Measurements from ENCODE around the gene TBC1D1.

Gene TBC1D1

DNA sequence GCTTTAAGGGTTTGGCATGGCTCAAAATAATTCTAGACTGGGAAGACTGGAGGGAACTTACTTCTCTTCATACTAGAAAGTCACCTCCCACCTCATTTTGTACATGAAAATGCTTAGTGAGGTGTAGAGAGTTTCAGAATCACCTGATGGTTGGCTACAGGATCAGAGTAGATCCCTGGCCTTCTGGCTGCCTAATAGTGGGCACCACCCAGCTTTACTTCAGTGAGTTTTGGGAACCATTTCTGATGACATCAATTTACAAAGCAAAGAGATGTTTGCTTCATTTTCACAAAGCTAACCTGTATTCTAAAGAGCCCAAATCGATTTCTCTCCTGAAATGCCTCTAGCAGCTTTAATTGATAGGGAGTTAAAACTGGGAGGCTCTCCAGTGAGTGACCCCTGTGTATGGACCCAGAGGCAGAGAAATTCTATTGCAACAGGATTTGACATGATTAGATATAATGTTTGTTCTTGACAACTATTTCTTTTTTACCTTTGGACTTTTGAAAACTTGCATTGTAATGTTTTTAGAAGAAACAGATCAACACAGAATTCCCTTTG lies 249.8 kb downstream of the TBC1D1 start:
- TF ChIP-seq ZFP3 (CRISPR knock-in tag; IDR thresholded peaks at IDR 0.05) (no peak), CSRNP3 (CRISPR knock-in tag; IDR thresholded peaks at IDR 0.05) (no peak), CSDC2 (CRISPR knock-in tag; IDR thresholded peaks at IDR 0.05) (no peak), ZNF565 (CRISPR knock-in tag; conservative IDR thresholded peaks at IDR 0.05; ENCODE audit: low read depth) (no peak), PPARA (CRISPR knock-in tag; IDR thresholded peaks at IDR 0.05; ENCODE audit: borderline replicate concordance) (no peak), ZNF8 (CRISPR knock-in tag; IDR thresholded peaks at IDR 0.05) (no peak), ESRRG (CRISPR knock-in tag; IDR thresholded peaks at IDR 0.05) (no peak), SNAI2 (CRISPR knock-in tag; IDR thresholded peaks at IDR 0.05) (no peak), RARB (CRISPR knock-in tag; IDR thresholded peaks at IDR 0.05) (no peak), OSR1 (CRISPR knock-in tag; IDR thresholded peaks at IDR 0.05) (no peak), TOX (CRISPR knock-in tag; IDR thresholded peaks at IDR 0.05; ENCODE audit: borderline replicate concordance) (no peak), POU6F1 (CRISPR knock-in tag; IDR thresholded peaks at IDR 0.05; ENCODE audit: borderline replicate concordance, low read depth) (no peak), TCF4 (CRISPR knock-in tag; IDR thresholded peaks at IDR 0.05; ENCODE audit: borderline replicate concordance) (no peak), ISL1 (CRISPR knock-in tag; IDR thresholded peaks at IDR 0.05) (no peak), ZFP30 (CRISPR knock-in tag; IDR thresholded peaks at IDR 0.05) (no peak), ARNTL (CRISPR knock-in tag; IDR thresholded peaks at IDR 0.05; ENCODE audit: borderline replicate concordance, low read depth) (no peak), TSHZ2 (CRISPR knock-in tag; IDR thresholded peaks at IDR 0.05) (no peak), BACH2 (CRISPR knock-in tag; IDR thresholded peaks at IDR 0.05; ENCODE audit: borderline replicate concordance) (no peak), ZNF70 (CRISPR knock-in tag; IDR thresholded peaks at IDR 0.05) (no peak)
- no peak for ATAC-seq

DNA sequence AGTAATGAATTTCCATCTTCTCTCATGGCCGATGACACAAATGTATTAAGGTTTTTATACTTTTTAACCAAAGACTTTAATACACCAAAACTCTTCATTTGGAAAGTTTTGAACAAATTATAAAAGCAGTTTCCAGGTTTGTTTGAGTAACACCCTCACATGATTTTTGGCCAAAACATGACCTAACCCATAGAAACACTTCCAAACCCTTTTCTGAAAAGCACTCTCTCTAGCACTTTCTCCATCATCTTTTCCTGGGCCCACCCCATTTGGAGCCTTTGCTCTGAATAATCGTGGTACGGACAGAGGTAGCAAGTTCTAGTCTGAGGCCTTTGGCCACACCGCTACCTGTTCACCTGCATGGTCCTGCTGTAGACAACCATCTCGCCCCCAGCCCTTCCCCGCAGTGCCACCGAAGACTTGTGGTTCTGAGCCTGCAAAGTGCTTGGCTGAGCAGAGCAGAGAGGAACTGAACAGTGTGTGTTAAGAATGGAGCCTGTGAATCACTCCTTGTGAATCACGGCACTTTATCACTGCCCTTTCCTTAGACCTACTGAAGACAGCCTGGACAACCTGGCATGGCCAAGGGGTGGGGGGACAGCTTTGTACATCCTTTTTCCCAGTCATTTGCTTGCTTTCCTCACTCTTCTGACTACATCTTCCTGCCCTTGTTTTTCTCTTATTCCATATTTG lies 251.1 kb downstream of the TBC1D1 start:
- peak; percentile 75 for ATAC-seq
- TF ChIP-seq TSHZ2 (CRISPR knock-in tag; IDR thresholded peaks at IDR 0.05): no peak
- TF ChIP-seq RARB (CRISPR knock-in tag; IDR thresholded peaks at IDR 0.05): no peak
- TF ChIP-seq CSRNP3 (CRISPR knock-in tag; IDR thresholded peaks at IDR 0.05): no peak
- no peak for TF ChIP-seq POU6F1 (CRISPR knock-in tag; IDR thresholded peaks at IDR 0.05; ENCODE audit: borderline replicate concordance, low read depth)
- TF ChIP-seq ZC3H10 (CRISPR knock-in tag; IDR thresholded peaks at IDR 0.05): no peak
- TF ChIP-seq CREB5 (CRISPR knock-in tag; IDR thresholded peaks at IDR 0.05; ENCODE audit: low read depth): no peak
- no peak for TF ChIP-seq ZFP3 (CRISPR knock-in tag; IDR thresholded peaks at IDR 0.05)
- no peak for TF ChIP-seq ZNF8 (CRISPR knock-in tag; IDR thresholded peaks at IDR 0.05)
- no peak for TF ChIP-seq ARNTL (CRISPR knock-in tag; IDR thresholded peaks at IDR 0.05; ENCODE audit: borderline replicate concordance, low read depth)
- TF ChIP-seq ZNF70 (CRISPR knock-in tag; IDR thresholded peaks at IDR 0.05): no peak
